Nephron progenitor cell (in vitro differentiated cells): ENCODE results near the gene FOXD4.
"Not testable (repeated sequence)": the region's sequence is repeated elsewhere in the genome, so short reads cannot be mapped to it uniquely, and the experiment has no call there.

ENCODE experiments used
- DNase-seq: peaks from one replicate; pipeline ENCODE4 v3.0.0; 2021
- H3K27ac Mint-ChIP-seq: 2 replicates; pipeline ENCODE4 v1.8.0; 2021; ENCODE audit warnings: mild to moderate bottlenecking, moderate library complexity, mixed read lengths
- H3K27me3 Mint-ChIP-seq: 2 replicates; pipeline ENCODE4 v1.8.0; 2021; ENCODE audit warnings: mild to moderate bottlenecking, low read depth, mixed read lengths; ENCODE audit not compliant: poor library complexity
- H3K36me3 Mint-ChIP-seq: 2 replicates; pipeline ENCODE4 v1.8.0; 2021; ENCODE audit warnings: low read depth, mixed read lengths
- H3K4me1 Mint-ChIP-seq: 2 replicates; pipeline ENCODE4 v1.8.0; 2021; ENCODE audit warnings: mixed read lengths
- H3K4me3 Mint-ChIP-seq: 2 replicates; pipeline ENCODE4 v1.8.0; 2021; ENCODE audit warnings: mild to moderate bottlenecking, moderate library complexity, mixed read lengths
- H3K9me3 Mint-ChIP-seq: 2 replicates; pipeline ENCODE4 v1.8.0; 2021; ENCODE audit warnings: mild to moderate bottlenecking, moderate library complexity, mixed read lengths

The FOXD4 gene

DNA sequence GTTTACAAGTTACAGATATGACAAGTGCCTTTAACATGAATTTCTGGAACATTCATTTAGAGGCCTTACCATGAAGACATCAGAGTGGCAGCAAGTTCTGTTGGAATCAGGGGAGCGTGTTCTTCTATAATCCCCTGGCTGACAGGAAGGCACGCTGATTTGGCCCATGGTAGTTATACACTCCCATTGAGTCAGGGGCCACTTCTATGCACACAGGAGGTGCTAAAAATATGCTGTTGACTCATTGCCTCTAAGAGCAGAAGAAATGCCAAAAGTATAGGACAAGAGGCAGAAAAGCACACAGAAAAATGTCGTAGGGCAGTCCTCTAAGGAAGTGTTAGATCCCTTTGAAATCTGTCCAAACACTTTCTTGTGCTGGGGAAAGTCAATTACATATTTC lies 39.9 kb downstream of the FOXD4 start:
- not testable (repeated sequence) for H3K27ac Mint-ChIP-seq, DNase-seq, H3K9me3 Mint-ChIP-seq, H3K4me3 Mint-ChIP-seq, H3K36me3 Mint-ChIP-seq, H3K4me1 Mint-ChIP-seq
- peaks cover 40% of the 10 kb centered on the region for H3K27me3 Mint-ChIP-seq

- not testable (repeated sequence) for H3K9me3 Mint-ChIP-seq, H3K27ac Mint-ChIP-seq, H3K36me3 Mint-ChIP-seq, H3K4me3 Mint-ChIP-seq, H3K4me1 Mint-ChIP-seq, DNase-seq
- H3K27me3 Mint-ChIP-seq = peaks cover 45% of the 10 kb centered on the region
These were observed 41.8 kb downstream of the FOXD4 start for GRCh38 chr9:76389-76788.

- Mint-ChIP-seq H3K27me3 (peaks cover 40% of the 10 kb centered on the region), H3K4me3 (peak overlapping the region; percentile 78)
- not testable (repeated sequence) for H3K9me3 Mint-ChIP-seq, DNase-seq, H3K4me1 Mint-ChIP-seq, H3K27ac Mint-ChIP-seq, H3K36me3 Mint-ChIP-seq
These were observed 44.2 kb downstream of the FOXD4 start for GRCh38 chr9:73900-74525.

GRCh38 chr9:73076-73899 lies 44.9 kb downstream of the FOXD4 start:
- Mint-ChIP-seq H3K4me3 (peak overlapping the region; percentile 78), H3K27me3 (peaks cover 40% of the 10 kb centered on the region)
- H3K9me3 Mint-ChIP-seq, H3K4me1 Mint-ChIP-seq, H3K27ac Mint-ChIP-seq, H3K36me3 Mint-ChIP-seq: not testable (repeated sequence)
- peak; percentile 57 for DNase-seq
